COLO829 (cell line): ENCODE data around the gene PI4KA.
A peak's percentile ranks its signal among the peaks of the same experiment; 100 is the strongest.
"Not testable (repeated sequence)": the region's sequence is repeated elsewhere in the genome, so short reads cannot be mapped to it uniquely, and the experiment has no call there.

Experiments
- DNase-seq: peaks from one replicate; pipeline ENCODE4 v3.0.0; 2012; ENCODE audit warnings: low spot score

Gene PI4KA

DNA sequence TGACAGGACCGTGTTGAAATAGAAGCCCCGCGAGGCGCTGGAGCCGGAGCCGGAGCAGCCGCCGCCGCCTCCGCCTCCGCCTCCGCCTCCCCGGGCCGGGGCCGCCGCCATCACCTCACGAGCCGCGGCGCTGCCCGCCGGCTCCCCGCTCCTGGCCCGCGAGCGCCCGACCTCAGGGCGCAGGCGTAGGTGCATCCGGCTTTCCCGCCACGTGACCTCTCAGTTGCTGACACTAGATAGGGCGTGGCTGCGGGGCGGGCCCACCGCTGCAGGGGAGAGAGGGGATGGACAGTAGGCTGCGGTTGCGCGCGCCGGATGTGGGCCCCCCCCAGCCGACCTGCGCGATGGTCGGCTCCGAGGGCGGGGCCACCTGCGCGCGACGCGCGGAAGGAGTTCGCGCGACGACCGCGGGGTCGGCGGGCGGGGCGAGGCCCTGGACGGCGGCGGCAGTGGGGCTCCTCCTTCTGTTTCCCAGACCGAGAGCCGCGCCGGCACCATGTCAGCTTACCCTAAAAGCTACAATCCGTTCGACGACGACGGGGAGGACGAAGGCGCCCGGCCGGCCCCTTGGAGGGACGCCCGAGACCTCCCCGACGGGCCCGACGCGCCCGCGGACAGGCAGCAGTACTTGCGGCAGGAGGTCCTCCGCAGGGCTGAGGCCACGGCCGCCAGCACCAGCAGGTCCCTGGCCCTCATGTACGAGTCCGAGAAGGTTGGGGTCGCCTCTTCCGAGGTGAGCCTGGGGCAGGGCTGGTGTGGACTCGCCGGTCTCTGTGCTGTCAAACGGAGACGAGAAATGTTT lies at the start of gene PI4KA, which contains the start of gene SNAP29:
Gene PI4KA, minus strand, starts transcription at position 197 of the 802 bp plus-strand sequence. Its CDS starts 86 bp downstream, at position 111.
Gene SNAP29, plus strand, starts transcription at position 393 of the 802 bp plus-strand sequence. Its CDS starts 104 bp downstream, at position 497.
- peak; percentile 99 for DNase-seq

DNA sequence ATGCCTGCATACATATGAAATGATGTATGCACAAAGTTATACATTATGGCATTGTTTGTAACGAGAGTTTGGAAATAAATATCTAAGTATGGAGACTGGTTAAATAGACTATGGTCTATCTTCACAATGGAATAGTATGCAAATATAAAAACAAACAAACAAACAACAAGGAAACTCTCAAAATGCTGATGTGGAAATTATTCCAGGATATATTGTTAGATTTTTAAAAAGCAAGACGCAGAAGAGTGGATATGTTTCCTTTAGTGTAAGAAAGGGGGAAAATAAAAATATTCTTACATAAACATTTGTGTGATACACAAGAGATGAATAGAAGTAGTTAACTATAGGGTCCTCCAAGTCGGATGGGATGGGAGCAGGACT lies 47.8 kb upstream of the PI4KA start:
- DNase-seq, result no peak

DNA sequence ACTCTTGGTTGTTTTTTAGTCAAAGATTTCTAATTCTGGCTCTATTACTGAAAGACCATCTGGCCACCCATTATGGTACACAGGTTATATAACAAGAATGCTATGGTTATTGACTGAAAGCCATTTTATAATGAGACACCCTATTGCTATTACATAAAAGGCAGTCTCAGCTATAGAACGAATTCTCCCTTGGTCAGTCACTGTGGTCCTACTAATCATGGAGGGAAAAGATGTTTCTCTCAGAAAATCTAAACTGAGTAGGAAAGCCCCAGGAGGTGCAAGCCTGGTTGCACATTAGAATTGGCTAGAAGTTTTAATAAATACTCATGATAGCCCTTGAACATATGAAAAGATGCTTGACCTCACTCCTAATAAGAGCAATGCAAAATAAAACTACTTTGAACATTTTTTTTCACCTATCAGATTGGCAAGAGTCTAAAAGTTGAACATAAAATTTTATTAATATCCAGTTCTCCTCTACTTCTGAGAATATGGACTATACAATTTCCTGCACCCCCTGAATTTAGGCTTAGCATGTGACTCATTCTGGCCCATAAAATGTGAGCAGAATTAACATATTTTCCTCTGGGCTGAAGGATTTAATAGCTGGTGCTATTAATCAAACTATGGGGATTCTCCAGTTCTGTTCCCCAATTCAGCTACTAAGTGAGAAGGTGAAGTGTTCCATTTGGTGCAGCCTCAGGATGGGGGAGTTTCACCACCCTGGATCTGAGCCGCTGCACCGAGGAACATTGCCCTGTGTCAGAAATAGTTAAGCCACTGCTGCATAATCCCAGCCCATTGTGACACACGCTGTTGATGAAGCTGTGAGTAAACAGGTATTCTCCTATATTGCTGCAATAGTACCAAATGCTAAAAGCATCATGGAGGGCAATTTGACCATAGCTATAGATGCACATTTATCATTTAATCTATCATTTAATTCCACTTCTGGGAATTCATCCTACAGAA lies 47.1 kb upstream of the PI4KA start:
- no peak for DNase-seq

DNA sequence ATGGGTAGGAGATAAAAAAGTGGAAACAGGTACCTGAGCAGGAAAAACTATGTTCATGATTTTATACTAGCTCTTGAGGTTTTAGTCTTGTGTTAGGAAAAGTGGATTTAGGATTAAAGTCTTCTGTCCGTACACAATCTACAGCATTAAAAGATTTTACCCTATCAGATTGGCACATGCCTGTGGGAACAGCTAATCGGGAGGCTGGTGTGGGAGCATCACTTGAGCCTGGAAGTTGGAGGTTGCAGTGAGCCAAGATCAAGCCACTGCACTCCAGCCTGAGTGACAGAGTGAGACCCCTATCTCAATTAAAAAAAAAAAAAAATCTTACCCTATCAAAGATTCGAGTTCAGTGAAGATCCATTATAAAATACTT lies 46.4 kb upstream of the PI4KA start:
- DNase-seq, result no peak

DNA sequence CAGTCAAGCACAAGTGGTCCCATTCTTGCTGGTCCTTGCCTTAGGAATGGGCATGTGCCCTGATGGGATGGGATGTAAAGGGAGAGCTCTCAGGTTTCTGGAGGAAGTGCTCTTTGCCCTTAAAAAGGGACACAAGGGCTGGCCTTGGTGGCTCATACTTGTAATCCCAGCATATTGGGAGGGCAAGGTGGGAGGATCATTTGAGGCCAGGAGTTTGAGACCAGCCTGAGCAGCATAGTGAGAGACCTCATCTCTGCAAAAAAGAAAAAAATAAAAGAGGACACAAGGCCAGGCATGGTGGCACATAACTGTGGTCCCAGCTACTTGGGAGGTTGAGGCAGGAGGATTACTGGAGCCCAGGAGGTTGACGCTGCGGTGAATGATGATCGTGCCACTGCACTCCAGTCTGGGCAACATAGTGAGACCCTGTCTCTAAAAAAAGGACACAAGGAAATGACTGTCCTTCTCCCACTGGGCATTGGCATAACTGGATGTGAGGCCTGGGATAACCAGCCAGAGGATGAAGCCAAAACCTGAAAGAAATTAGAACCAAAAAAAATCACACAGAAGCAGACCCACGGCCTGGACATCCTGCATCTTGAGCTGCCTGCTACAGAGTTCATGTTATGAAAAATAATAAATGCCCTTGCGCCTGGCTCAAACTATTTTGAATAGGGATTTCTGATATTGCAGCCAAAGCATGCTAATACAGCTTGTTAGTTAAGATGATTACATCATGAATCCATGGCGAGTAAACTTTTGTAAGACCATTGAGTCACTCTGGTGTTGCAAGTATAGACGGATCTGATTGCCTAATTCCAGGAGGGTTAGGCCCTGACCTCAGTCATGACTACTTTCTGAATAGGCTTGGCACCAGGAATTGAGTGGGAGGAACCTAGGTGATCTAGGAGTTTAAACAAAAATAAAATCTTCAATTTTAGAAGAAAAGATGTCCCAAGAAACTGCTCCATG lies 45.7 kb upstream of the PI4KA start:
- DNase-seq, result no peak

DNA sequence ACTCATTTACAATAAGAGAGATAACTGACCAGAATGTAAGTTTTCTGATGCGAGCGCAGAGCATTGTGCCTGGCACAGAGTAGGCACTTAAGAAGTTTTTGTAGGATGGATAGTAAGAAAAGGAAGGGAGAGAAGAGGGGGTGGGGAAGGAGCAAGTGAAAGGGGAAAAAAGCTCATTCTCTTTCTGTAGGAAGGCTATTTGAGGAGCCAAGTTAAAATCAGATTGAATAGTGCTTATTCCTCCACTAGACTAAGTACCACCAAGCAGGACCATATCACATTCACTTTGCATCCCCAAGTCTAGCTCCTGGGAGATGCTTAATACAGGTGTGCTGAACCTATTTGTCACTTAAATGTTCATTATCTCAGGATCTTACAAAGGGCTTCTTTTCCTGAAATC lies 44.5 kb upstream of the PI4KA start:
- no peak for DNase-seq

DNA sequence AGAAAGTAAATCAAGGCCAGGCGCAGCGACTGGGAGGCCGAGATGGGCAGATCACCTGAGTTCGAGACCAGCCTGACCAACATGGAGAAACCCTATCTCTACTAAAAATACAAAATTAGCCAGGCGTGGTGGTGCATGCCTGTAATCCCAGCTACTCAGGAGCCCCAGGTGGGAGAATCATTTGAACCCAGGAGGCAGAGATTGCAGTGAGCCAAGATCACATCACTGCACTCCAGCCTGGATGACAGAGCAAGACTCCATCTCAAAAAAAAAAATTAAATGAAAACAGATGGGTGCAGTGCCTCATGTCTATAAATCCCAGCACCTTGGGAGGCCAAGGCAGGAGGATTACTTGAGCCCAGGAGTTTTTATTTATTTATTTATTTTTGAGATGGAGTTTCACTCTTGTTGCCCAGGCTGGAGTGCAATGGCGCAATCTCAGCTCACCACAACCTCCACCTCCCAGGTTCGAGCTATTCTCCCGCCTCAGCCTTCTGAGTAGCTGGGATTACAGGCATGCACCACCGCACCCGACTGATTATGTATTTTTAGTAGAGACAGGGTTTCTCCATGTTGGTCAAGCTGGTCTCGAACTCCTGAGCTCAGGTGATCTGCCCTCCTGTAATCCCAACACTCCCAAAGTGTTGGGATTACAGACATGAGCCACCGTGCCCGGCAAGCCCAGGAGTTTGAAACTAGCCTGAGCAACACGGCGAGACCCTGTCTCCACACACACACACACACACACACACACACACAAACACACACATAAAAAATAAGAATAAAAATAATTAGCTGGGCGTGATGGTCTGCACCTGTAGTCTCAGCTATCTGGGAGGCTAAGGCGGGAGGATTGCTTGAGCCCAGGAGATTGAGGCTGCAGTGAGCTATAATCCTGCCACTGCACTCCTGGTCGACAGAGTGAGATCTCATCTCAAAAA lies 42.8 kb upstream of the PI4KA start:
- DNase-seq, result not testable (repeated sequence)

DNA sequence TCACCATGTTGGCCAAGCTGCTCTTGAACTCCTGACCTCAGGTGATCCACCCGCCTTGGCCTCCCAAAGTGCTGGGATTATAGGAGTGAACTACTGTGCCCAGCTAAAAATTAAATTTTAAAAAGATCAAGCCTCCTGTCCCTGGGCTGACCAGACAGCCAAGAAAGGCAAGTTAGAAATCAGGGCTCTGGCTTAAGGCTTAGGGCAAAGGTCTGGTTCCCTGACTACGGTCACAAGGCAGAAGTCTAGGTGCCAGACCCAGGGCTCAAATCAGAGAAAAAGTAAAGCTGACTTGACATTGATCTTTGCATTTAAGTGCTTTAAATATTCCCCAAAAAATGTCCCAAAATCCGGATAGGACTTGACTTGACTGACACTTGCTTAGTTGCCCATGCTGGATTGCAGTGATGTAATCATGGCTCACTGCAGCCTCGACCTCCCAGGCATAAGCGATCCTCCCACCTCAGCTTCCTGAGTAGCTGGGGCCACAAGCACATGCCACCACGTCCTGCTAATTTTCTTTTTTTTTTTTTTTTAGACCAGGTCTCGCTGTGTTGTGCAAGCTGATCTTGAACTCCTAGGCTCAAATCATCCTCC lies 41.3 kb upstream of the PI4KA start:
- DNase-seq, result no peak

DNA sequence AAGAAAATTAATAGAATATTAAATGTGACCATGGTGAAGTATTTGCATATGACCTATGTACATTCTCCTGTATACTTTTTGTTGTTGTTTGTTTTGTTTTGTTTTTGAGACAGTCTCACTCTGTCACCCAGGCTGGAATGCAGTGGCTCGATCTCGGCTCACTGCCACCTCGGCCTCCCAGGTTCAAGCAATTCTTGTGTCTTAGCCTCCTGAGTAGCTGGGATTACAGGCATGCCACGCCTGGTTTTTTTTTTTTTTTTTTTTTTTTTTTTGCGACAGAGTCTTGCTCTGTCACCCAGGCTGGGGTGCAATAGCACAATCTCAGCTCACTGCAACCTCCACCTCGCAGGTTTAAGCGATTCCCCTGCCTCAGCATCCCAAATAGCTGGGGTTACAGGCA lies 39.1 kb upstream of the PI4KA start:
- not testable (repeated sequence) for DNase-seq

DNA sequence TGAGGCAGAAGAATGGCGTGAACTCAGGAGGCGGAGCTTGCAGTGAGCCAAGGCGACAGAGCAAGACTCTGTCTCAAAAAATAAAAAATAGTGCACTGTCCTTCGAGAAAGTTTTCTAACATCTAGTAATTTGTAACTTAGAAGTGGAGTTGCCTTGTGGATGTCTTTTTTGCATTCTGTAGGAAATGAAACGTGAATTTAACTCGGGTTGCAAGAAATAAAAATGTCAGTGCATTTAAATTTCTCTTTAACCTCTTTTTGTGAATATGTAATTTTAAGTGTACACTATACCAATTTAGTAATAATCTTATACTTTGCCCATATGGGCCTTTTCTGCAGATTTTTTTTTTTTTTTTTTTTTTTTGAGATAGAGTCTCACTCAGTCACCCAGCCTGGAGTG lies 32.4 kb upstream of the PI4KA start:
- no peak for DNase-seq

DNA sequence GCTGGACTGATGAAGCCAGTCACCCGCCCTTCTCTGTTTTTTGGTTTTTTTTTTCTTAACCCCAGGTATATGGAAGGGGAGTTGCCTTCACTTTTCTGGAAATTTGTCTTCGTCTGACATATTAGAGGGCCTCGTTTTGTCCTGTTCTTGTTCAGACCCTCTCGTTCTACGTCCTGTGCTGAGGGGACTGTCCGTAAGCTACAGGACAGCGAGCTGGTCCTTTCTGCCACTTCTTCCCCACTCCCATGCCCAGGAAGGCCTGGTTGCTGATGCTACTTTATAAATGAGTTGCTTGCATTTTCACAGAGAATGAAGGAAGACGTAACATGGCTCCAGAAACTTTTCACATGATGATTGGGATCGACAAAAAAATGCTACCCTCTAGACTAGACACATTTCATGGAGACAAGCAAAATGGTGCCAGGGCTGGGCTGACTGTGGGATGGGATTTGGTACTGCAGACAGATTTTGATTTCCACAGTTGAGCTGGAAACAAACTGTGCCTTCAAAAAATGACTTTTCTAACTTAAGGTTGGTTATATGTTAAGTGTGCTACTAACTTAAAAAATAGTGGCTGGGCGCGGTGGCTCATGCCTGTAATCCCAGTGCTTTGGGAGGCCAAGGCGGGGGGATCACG lies 31.4 kb upstream of the PI4KA start:
- no peak for DNase-seq

DNA sequence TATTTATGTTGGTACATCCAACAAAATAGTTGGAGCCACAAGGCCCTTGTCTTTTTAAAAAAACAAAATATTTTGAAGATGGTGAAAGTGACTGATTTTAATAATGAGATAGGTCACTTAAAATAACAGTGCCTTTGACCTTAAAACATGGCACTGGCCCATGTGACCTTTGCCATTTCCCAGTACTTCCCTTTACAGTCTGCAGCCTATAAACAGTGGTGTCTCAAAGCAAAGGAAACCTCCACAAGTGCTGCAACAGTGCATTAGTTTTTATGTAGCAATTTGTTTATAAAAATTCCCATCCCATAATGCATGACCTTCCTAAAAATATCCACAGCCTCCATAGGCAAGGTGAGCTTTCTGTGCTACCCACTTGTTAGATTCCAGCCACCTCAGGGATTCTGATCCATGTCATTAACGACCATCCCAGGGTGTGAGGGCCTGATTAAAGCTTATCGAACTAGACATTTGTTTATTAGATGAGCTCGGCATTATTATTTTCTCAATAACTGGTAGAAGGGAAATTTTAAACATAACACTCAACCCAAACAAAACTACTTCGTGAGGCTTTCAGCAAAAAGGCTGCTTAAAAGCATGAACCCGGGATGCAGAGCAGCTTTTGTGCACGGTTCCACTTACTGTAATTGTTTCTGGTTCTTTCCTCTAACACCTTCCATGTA lies 30.6 kb upstream of the PI4KA start:
- DNase-seq, result no peak

DNA sequence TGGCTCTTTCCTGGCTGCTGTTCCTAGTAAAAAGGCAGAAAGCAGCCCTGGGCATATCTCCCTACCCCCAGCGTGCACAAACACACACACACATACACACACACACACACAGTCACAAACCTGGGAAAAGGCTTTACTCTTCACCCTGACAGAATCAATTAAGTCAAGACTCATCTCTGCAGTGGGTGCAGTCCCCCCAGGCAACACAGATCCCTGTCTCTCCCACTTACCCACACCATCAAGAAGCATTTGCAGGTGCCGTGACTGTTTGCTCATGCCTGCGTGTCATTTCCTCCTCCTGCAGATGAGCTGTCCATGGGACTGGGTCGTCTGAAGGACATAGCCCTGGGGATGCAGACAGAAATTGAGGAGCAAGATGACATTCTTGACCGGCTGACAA lies 28.8 kb upstream of the PI4KA start:
- DNase-seq, result no peak

DNA sequence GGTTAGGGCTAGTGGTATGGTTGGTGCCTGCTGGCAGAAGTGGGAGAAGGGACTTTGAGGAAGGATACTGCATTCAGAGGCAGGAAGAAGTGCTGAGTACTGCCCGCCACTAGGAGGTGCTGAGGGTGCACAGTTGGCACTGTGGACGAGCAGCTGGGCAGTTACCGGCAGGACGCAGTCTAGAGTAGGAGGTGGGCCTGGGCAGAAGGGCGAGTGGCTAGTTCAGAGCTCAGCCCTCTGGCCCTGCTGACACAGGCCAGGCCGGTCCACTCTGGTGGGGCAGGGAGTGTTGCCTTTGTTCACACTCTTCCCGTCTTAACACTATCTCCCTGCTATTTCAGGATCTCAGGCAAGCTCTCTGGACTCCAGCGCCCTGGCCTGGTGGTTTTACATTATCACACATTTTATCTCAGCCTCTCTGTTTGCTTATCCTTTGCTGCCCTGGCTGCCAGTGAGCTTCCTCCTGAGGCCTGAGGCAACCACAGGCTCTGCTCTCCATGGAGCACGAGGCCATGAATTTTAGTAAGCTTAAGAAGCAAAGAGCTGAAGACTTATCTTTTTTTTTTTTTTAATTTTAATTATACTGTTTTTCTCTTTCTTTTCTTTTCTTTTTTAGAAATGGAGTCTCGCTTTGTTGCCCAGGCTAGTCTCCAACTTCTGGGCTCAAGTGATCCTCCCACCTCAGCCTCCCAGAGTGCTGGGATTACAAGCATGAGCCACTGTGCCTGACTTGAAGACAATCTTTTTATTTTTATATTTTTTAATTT lies 27.1 kb upstream of the PI4KA start:
- peak; percentile 86 for DNase-seq

DNA sequence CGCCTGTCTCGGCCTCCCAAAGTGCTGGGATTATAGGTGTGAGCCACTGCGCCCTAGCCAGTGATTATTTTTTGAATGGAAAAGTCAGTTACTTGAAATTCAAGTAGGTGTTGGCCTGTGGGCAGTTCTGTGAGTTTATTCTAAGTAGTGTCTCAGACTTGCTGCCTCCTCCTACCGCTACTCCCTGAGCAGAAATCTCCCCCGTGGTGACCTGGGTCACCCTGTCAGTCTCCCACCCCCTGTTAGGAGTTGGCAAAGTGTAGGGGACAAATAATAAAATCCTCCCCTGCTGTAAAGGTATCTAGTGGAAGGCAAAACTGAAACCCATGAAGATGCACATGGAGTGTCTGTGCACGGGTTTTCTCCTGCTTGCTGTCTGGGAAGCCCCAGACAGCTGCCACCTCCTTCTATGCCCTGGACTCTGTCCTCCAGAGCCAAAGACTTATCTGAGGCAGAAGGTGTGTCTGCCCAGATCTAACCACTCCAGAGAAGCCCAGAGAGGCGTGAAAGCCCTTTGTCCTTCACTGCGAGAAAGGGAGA lies 26.5 kb upstream of the PI4KA start:
- no peak for DNase-seq

DNA sequence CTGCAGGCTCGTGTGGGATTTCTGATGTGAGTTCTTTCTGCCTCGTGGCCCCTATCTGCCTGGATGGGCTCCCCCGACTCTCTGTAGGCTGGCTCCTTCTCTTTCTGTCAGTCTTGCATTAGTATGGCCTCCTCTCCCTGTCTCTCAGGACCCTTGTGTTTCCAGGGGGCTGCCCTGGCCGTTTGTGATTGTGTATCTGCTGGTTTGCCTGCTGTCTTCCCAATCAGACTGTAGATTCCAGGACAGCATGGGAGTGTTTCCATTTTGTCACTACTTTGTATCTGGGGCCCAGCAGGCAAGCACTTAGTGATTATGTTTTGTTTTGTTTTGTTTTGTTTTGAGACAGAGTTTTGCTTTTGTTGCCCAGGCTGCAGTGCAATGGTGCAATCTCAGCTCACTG lies 25.8 kb upstream of the PI4KA start:
- no peak for DNase-seq

DNA sequence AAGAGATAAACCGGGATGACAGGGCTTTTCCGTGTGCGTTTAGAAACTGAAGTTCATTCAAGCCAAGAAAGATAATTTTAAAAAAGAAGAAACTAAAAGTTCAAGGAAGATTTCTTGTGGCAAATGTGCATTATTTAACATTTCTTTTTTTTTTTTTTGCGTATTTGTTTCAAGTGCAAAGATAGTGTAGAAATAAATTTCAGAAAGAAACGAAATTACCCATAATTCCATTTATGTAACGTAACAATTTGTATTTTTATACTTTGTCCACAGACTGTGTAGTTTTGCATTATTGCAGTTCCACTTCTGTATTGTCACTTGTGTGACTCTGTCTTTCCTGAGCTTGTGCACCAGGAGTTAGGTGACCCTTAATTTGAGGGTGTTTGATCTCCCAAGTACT lies 24.2 kb upstream of the PI4KA start:
- DNase-seq, result no peak
